Hypothalamus (tissue), 51 donors: ENCODE data around the gene SLC25A21.
A peak's percentile ranks its signal among the peaks of the same experiment; 100 is the strongest.

Source experiments
- DNase-seq, 51 donors: peaks; one replicate each; lab custom pipeline; 2025; lab: John Stamatoyannopoulos, UW

Gene SLC25A21

DNA sequence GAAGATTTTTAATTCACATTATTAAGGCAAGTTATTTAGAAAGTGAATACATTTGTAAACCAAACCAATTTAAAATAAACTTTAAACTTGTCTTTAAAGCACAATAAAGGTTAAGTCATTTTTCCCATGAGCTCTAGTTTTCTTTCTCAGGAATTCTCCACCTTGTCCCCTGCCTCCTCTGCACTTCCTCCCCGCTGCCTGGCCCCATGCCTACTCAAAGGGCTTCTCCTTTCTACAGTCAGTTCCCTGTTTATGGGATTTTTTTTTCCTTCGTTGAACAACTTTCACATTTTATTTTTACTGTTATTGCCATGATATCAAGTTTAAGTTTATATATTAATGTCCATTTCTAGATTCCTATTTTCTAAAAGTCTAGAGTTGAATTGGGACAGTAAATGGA lies 223.0 kb downstream of the SLC25A21 start:
- DNase-seq = no peak

- DNase-seq = no peak
These were observed 224.1 kb downstream of the SLC25A21 start for GRCh38 chr14:36948157-36948859.

- no peak for DNase-seq
These were observed 225.0 kb downstream of the SLC25A21 start for GRCh38 chr14:36947362-36947761.

DNA sequence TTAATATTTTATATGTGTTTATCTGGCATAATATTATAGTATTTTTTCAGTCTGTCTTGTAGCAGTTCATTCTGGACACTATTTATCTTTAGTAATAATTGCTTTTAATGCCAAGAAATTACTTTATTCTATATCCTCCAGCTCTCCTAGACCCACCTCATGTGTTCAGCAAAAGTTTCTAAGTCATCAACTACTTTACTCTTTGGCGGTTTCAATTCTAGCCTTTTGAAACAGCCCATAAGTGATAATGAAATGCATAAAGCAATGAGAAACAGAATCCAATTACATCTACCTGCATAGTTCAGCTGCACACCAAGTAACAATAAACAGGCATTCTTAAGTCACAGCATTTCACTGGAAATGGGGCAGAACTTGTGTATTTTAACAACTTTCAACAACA lies 225.5 kb downstream of the SLC25A21 start:
- DNase-seq = no peak

GRCh38 chr14:36944307-36945010 lies 227.9 kb downstream of the SLC25A21 start:
- DNase-seq = no peak

DNA sequence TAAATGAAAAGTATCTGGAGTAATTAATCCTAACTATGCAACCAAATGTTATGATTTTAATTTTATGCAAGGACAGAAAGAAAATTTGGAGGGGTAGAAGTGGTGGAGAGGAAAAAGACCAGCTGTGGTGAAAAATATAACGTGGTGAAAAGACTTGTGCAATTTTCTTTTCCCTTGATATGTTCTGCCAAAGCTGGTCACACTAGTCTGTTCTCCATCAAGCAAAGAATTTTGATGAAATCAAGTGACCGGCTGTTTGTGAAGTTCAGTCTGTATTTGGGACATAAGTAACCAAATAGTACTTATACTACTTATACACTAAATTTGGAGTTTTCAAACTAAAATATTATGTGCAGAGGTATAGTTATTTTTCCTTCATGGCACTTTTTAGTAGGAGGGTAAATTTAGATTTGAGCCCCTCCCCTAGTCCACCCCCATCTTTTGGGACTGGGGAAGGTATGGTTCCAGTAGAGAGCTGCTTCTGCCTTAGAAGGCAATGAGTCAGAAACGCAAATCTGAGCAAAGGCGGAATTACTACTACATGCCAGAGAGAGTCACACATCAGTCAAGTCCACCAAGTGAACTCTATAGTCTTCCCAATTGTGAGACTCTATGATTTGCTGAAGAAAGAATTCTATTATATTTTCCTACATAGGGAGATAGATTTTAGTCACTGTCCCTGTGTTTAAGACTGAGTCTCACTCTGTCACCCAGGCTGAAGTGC lies 229.7 kb downstream of the SLC25A21 start:
- DNase-seq = no peak

DNA sequence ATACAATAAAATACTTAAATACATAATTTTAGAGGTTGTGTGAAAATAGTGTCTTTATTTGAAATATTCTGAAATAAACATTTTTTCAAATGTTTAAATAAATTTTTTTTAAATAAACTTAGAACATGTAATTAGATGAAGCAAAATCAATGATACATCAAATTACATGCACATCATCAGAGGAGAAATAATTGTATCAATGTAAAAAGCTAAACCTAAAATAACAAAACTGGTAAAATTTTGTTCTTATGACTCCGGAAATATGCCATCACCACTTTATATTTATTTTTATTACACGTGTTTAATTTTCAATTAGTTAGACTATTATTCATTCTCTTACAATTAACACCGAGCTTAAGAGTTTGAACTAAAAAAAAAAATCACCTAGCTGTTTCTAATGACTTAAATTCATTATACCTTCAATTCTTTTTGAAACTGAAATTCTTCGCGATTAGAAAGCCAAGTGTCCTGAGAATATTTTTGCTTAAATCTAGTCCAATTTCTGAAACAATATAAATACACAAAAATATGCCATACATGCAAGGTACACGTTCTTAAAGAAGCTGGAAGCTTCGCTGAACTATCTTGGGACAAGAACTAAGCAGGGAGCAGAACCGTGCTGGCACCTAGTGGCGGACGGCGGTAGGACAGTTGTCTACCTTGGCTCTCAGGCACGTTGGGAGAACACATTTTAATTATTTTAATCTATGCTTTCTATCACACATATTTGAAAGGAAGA lies 230.5 kb downstream of the SLC25A21 start:
- peak in 39 of 51 donors; percentile 1 to 68 (median 27) for DNase-seq

DNA sequence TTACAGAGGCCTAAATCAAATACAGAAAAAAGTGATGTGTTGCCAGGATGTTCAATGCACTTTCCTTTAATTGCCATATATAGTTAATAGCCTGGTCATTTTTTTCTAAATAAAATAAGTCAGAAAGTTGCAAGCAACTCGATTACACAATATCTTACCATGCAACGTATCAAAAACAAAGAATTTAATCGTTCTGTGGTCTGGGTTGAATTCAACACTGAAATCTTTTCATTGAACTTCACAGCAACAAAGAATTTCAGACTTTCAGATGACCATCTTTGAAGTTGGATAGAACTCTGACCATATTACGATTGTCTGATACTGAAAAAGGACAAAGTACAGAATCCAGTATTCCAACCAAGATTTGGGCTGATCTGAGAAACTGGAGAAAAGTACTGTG lies 231.9 kb downstream of the SLC25A21 start:
- DNase-seq = no peak

DNA sequence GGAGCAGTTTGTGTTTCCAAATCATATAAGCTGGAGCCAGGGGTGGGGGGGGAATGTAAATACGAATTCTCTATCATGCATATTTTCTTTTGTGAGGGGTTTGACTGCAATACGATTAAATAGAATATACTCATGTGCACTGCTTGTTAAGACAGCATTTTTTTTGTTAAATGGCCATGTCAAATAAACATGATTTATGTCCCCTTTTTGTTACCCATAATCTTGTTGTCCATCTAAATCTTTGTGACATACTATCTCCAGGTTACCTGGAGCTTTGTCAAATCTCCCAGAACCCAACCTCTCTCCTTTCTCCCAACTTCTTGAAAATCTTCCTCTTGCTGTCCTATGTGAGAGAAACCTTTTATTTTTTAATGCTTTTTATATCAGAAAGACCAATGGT lies 233.1 kb downstream of the SLC25A21 start:
- no peak for DNase-seq

GRCh38 chr14:36938678-36939077 lies 233.7 kb downstream of the SLC25A21 start:
- DNase-seq = no peak

- DNase-seq = no peak
These were observed 236.3 kb downstream of the SLC25A21 start for GRCh38 chr14:36935976-36936678.

GRCh38 chr14:36934304-36934703 lies 238.1 kb downstream of the SLC25A21 start:
- no peak for DNase-seq

DNA sequence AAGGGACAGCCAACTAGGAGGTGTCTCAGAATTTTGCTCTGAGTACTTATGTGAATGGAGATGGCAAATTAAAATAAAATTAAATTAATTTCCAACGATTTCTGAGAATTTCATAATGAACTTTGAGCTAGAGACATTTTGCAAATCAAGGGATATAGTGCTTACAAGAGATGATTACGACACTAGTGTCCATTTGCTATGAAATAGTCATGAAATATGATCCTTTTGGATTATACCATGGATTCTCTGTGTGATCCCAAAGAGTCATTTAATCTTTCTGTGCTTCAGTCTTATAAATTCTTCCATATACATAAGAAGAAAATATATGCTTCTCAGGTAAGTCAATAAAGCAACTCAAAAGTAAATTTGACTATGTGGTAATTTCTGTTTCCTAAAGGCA lies 240.6 kb downstream of the SLC25A21 start:
- no peak for DNase-seq

- DNase-seq = no peak
These were observed 244.0 kb downstream of the SLC25A21 start for GRCh38 chr14:36928432-36928831.

- no peak for DNase-seq
These were observed 247.3 kb downstream of the SLC25A21 start for GRCh38 chr14:36925094-36925493.

GRCh38 chr14:36916668-36917067 lies 255.7 kb downstream of the SLC25A21 start:
- DNase-seq = no peak

DNA sequence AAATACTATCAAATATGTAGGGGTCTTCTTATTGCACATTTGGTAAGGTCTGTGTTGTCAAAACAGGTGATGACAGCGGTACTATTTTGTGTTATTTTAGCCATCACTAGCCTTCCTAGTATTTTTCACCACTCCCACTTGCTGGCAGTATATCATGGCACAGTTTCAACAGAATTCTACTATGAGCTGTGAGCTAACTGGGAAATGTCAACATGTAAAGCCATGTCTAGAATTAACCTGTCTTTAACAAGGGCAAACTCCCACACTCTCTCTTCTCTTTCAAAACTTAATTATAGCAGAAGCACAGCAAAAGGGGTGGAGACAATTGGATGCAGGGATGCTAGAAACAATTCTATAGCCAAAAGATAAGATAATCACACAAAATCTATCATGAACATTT lies 257.3 kb downstream of the SLC25A21 start:
- no peak for DNase-seq

DNA sequence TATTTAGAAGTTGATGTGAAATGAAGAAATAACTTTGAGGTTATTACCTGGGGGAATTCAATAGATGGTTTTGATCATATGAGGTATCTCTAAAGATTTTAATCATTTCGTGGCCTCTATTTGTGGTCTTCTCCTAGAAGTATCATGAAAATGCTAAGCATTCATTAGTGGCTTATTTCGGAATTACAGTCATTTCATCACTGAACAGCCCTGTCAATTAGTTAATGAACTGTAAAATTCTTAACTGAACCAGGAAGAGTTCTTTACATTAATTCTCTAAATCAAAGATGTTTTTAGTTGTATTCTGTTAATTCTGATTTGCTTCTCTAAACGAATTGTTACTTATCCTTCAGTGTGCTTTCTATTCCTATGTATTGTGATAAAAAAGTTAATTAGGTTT lies 261.8 kb downstream of the SLC25A21 start:
- no peak for DNase-seq

GRCh38 chr14:36905272-36905888 lies 267.0 kb downstream of the SLC25A21 start:
- no peak for DNase-seq

- no peak for DNase-seq
These were observed 270.5 kb downstream of the SLC25A21 start for GRCh38 chr14:36901861-36902260.
